GM12874 (cell line): ENCODE data around the gene USP12.

Experiments used
- CTCF ChIP-seq: IDR thresholded peaks from 2 replicates; pipeline ENCODE4 v1.5.1; 2011; ENCODE audit warnings: low read depth, mild to moderate bottlenecking, control low read depth, low read length, moderate library complexity; ENCODE audit not compliant: insufficient read depth

Gene USP12

GRCh38 chr13:27053902-27054595 lies 117.6 kb downstream of the USP12 start:
- TF ChIP-seq CTCF, result no peak

- TF ChIP-seq CTCF, result no peak
Observed at GRCh38 chr13:27053210-27053884, 118.3 kb downstream of the USP12 start.

GRCh38 chr13:27052551-27053208 lies 118.9 kb downstream of the USP12 start:
- TF ChIP-seq CTCF, result no peak

- TF ChIP-seq CTCF, result no peak
Observed at GRCh38 chr13:27047081-27047480, 124.5 kb downstream of the USP12 start.

- no peak for TF ChIP-seq CTCF
Observed at GRCh38 chr13:27044837-27045570, 126.6 kb downstream of the USP12 start.

- no peak for TF ChIP-seq CTCF
Observed at GRCh38 chr13:27043013-27043412, 128.6 kb downstream of the USP12 start.

- TF ChIP-seq CTCF, result no peak
Observed at GRCh38 chr13:27041341-27041740, 130.3 kb downstream of the USP12 start.
